Activated T-cell treated with anti-CD3 and anti-CD28 coated beads for 48 hours (primary cell): ENCODE results near the gene EBPL.
"Not testable (repeated sequence)": the region's sequence is repeated elsewhere in the genome, so short reads cannot be mapped to it uniquely, and the experiment has no call there.

Experiments used
- DNase-seq: peaks from one replicate; pipeline ENCODE4 v3.0.0-alpha.2; 2020; ENCODE audit warnings: low read depth

The EBPL gene

GRCh38 chr13:49635599-49636433 is 55.5 kb downstream of the EBPL start:
- no peak for DNase-seq

GRCh38 chr13:49633710-49634109 is 57.6 kb downstream of the EBPL start:
- no peak for DNase-seq

- no peak for DNase-seq
Measured at GRCh38 chr13:49632156-49632555, 59.1 kb downstream of the EBPL start.

GRCh38 chr13:49630580-49630979 is 60.7 kb downstream of the EBPL start:
- no peak for DNase-seq

- DNase-seq, result no peak
Measured at GRCh38 chr13:49629947-49630346, 61.3 kb downstream of the EBPL start.

GRCh38 chr13:49629196-49629938 is 61.9 kb downstream of the EBPL start:
- no peak for DNase-seq

- peak; percentile 49 for DNase-seq
Measured at GRCh38 chr13:49627831-49628652, 63.2 kb downstream of the EBPL start, which contains the start of gene ARL11. TSS of gene ARL11 (plus strand) at chr13:49628507. CDS start at chr13:49630448, 1,941 bp downstream.

- DNase-seq, result no peak
Measured at GRCh38 chr13:49625392-49626079, 65.8 kb downstream of the EBPL start.

GRCh38 chr13:49624229-49624628 is 67.1 kb downstream of the EBPL start:
- DNase-seq, result no peak

GRCh38 chr13:49622174-49622946 is 68.9 kb downstream of the EBPL start:
- DNase-seq, result no peak

GRCh38 chr13:49620170-49620621 is 71.1 kb downstream of the EBPL start:
- no peak for DNase-seq

- DNase-seq, result no peak
Measured at GRCh38 chr13:49616676-49617065, 74.6 kb downstream of the EBPL start.

- no peak for DNase-seq
Measured at GRCh38 chr13:49615836-49616675, 75.2 kb downstream of the EBPL start.

- not testable (repeated sequence) for DNase-seq
Measured at GRCh38 chr13:49612042-49612441, 79.2 kb downstream of the EBPL start.
